Measurements from ENCODE around the gene L1TD1. TPM values are rescaled to one million over a fixed set of nuclear protein-coding genes. Genes with fewer than 3 reads are reported as not detected.

The L1TD1 gene
- total RNA-seq, 2 experiments from 2014 or later = not detected

DNA sequence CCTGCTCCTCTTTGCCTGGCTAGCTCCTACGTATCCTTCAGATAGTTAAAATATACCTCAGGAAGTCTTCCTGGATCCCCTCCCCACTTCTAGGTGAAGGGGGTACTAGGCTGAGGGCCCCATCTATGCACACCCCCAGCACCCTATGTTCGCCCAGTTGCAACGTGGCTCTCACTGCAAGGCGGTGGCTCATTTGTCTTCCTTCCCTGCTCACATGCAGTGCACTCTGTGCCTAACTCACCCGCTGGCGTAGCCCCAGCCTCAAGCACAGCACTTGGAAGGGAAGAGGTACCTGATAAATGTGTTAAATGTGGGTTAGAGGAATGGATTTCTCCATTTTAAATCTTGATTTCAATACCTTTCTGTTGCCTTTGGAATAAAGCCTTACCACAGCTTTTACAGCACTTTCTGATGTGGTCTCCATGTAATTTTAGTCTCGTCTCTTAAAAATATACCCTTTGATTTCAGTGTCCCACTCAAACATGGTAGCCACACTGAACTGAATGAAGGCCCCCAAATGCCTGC is 39.3 kb downstream of the L1TD1 start:
- Mint-ChIP-seq H3K27ac (no peak overlapping the region), H3K4me1 (ENCODE audit: low read depth) (no peaks in the 10 kb centered on the region), H3K4me3 (no peak overlapping the region), H3K36me3 (ENCODE audit: low read depth) (no peaks in the 10 kb centered on the region), H3K27me3 (peaks cover 3% of the 10 kb centered on the region), H3K9me3 (no peaks in the 10 kb centered on the region)
- intact Hi-C loops (cut with micrococcal nuclease) = no loop called here
- no peak for DNase-seq
- ChIA-PET CTCF (interaction anchor here (1.1 kb wide), 1 partner anchor 16 kb away, joined by 3 read pairs; no protein-coding TSS in a partner anchor), POLR2A (no interaction called here)
- TF ChIP-seq, protein P1, sequence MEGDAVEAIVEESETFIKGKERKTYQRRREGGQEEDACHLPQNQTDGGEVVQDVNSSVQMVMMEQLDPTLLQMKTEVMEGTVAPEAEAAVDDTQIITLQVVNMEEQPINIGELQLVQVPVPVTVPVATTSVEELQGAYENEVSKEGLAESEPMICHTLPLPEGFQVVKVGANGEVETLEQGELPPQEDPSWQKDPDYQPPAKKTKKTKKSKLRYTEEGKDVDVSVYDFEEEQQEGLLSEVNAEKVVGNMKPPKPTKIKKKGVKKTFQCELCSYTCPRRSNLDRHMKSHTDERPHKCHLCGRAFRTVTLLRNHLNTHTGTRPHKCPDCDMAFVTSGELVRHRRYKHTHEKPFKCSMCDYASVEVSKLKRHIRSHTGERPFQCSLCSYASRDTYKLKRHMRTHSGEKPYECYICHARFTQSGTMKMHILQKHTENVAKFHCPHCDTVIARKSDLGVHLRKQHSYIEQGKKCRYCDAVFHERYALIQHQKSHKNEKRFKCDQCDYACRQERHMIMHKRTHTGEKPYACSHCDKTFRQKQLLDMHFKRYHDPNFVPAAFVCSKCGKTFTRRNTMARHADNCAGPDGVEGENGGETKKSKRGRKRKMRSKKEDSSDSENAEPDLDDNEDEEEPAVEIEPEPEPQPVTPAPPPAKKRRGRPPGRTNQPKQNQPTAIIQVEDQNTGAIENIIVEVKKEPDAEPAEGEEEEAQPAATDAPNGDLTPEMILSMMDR (IDR thresholded peaks at IDR 0.05) = no peak
- ATAC-seq = no peak

DNA sequence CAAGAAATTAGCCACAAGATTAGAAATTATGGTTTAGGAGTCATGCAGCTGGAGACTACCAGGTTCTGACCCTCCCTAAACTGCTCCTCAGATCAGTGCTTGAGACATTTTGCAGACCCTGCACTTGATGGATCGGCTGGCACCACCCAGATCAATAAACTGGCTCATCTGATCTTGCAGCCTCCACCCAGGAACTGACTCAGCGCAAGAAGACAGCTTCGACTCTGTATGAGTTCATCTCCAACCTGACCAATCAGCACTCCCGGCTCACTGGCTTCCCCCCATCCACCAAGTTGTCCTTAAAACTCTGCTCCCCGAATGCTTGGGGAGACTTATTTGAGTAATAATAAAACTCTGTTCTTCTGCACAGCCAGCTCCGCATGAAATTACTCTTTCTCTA is 40.0 kb downstream of the L1TD1 start:
- no peak overlapping the region for H3K4me3 Mint-ChIP-seq
- TF ChIP-seq, protein P1 (IDR thresholded peaks at IDR 0.05) = no peak
- no peak overlapping the region for H3K27ac Mint-ChIP-seq
- intact Hi-C loops (cut with micrococcal nuclease) = no loop called here
- ChIA-PET POLR2A (no interaction called here), CTCF (interaction anchor here (1.1 kb wide), 1 partner anchor 15 kb away, joined by 3 read pairs; no protein-coding TSS in a partner anchor)
- peaks cover 3% of the 10 kb centered on the region for H3K27me3 Mint-ChIP-seq
- ATAC-seq (no peak), DNase-seq (no peak)
- H3K36me3 Mint-ChIP-seq (ENCODE audit: low read depth) = no peaks in the 10 kb centered on the region
- H3K9me3 Mint-ChIP-seq = no peaks in the 10 kb centered on the region
- no peaks in the 10 kb centered on the region for H3K4me1 Mint-ChIP-seq (ENCODE audit: low read depth)

DNA sequence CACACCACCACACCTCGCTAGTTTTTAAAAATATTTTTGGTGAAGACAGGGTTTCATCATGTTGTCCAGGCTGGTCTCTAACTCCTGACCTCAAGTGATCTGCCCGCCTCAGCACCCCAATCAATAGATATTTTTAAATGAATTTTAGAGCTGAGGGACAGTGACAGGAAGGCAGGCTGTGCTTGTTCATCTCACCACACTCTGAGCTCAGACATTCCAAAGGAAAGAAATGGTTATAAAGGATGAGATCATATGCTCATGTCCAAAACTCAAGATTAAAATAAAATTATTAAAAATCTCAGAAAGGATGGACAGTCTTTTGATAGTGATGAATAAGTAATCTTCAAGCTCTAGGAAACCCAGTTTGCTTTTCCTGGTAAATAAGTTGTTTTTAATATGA is 40.9 kb downstream of the L1TD1 start:
- POLR2A ChIA-PET = no interaction called here
- Mint-ChIP-seq H3K36me3 (ENCODE audit: low read depth) (no peaks in the 10 kb centered on the region), H3K4me3 (no peak overlapping the region), H3K9me3 (peaks cover 2% of the 10 kb centered on the region), H3K27me3 (peaks cover 3% of the 10 kb centered on the region), H3K4me1 (ENCODE audit: low read depth) (no peaks in the 10 kb centered on the region), H3K27ac (no peak overlapping the region)
- TF ChIP-seq, protein P1 (IDR thresholded peaks at IDR 0.05) = no peak
- no peak for DNase-seq
- ATAC-seq = no peak
- intact Hi-C loops (cut with micrococcal nuclease) = no loop called here
- CTCF ChIA-PET = no interaction called here

DNA sequence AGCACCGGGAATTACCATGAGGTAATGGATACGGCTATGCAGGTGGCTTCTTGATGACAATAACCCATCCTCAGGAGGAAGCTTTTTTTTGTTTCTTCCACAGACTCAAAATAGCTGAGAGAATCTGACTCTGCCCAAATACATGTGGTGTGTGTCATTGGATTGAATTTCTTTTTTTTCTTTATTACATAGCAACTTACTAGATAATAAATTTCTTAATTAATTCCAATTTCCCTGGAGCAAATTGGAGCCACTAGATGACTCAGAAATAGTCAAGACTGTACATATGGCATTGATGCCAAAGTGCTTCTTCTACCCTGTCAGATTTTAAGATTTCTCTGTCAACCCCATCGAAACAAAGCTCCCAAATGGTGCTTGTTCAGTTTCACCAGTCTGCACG is 42.7 kb downstream of the L1TD1 start:
- Mint-ChIP-seq H3K4me1 (ENCODE audit: low read depth) (no peaks in the 10 kb centered on the region), H3K27me3 (peaks cover 1% of the 10 kb centered on the region), H3K27ac (no peak overlapping the region), H3K36me3 (ENCODE audit: low read depth) (no peaks in the 10 kb centered on the region), H3K9me3 (peaks cover 2% of the 10 kb centered on the region), H3K4me3 (no peak overlapping the region)
- intact Hi-C loops (cut with micrococcal nuclease) = no loop called here
- POLR2A ChIA-PET = no interaction called here
- TF ChIP-seq, protein P1 (IDR thresholded peaks at IDR 0.05) = no peak
- DNase-seq (no peak), ATAC-seq (no peak)
- CTCF ChIA-PET = interaction anchor here (0.7 kb wide), 1 partner anchor 102 kb away, joined by 3 read pairs; no protein-coding TSS in a partner anchor

DNA sequence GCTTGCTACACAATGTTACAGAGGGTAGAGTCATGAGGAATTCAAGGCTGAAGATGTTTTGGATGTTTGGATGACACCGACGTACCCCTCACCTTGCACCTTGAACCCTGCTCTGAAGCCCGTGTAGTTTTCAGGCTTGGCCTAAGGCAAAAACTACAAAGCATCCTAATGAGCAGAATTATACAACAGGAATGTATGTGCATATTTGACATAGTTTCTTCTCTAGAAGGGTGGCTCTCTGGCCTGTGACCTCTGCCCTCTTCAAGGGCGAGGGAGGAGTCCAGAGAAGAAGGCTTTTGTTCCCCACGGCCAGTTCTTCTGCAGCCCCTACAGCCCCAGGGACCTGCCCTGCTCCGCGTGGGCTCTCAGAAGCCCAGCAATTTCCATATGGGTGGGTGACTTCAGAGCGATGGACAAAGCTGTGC is 43.3 kb downstream of the L1TD1 start:
- TF ChIP-seq, protein P1 (IDR thresholded peaks at IDR 0.05) = no peak
- no peaks in the 10 kb centered on the region for H3K4me1 Mint-ChIP-seq (ENCODE audit: low read depth)
- no peaks in the 10 kb centered on the region for H3K36me3 Mint-ChIP-seq (ENCODE audit: low read depth)
- H3K4me3 Mint-ChIP-seq = no peak overlapping the region
- H3K27me3 Mint-ChIP-seq = peaks cover 1% of the 10 kb centered on the region
- ChIA-PET POLR2A (no interaction called here), CTCF (no interaction called here)
- ATAC-seq = no peak
- DNase-seq = no peak
- H3K9me3 Mint-ChIP-seq = peaks cover 2% of the 10 kb centered on the region
- intact Hi-C loops (cut with micrococcal nuclease) = no loop called here
- H3K27ac Mint-ChIP-seq = no peak overlapping the region

Measured in activated CD8-positive, alpha-beta T cell treated with anti-CD3 and anti-CD28 coated beads for 36 hours (primary cell).